ENCODE measurements around the gene TRAK1.

Gene TRAK1

DNA sequence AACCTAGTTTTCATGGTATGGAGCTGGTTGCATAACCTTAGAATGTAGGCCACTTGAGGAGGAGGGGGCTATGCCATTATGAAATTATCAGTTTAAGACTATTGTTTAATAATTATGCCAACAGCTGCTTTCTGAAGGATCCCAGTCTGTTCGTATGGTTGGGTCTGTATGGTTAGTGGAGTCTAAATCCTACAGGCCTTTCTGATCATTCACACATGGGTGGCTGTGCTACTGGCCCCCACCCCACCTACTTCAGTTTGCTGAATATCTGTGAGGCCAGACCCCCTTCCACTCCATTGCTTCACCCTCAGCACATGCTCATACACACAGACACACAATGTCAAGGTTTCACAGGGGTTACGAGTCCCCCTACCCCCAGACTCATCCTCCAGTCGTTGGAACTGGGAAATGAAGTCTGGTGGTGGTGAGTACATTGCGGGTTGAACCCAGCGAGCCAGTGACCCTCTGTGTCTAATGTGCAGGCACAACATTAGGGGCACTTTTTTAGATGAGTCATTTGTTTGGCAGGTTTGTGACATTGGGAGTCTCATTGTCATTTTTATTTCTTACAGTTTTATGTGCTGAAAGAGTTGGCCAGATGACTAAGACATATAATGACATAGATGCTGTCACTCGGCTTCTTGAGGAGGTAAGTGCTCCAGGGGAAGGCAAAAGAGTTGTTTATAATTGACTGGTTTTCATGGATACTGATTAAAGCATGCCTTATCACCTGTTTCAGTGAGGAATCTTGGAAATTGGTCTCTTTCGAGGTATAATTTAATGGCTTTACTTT, 85.3 kb downstream of the TRAK1 start:
- DNase-seq (ENCODE audit: low read depth, low spot score): no peak

DNA sequence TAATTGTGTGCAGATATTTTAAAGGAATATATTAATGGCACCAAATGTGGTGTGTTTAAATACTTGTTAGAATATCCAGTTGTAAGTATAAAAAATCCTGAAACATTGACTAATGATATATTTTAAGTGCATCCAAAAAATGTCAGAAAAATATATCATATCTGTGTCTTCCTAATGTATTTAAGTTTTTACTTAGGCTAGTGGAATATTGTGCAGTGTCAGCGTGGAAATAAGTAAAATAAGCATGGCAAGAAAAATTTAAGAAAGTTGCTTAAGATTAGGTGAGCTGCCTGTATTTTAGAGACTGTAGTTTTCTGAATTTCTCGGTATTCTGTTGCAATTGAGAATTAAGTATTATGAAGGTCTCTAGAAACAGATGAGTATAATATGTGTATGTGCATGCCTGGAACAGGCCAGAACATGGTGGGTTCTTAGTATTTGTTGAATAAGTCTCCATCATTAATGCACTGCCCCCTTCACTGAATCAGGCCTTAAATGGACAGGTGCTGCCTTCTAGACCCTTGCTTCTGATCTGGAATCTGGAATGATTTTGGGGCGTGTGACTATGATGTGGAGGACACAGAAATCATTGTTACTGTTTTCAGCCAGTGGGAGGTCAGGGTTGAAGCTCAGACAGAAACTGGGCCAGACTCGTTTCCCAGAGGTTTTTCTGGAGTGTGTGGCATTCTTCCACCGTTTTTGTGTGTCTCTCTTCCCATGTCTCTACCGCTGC, 86.1 kb downstream of the TRAK1 start:
- DNase-seq (ENCODE audit: low read depth, low spot score): no peak

GRCh38 chr3:42177801-42178150, 86.6 kb downstream of the TRAK1 start:
- no peak for DNase-seq (ENCODE audit: low read depth, low spot score)

- DNase-seq (ENCODE audit: low read depth, low spot score): no peak
Observed at GRCh38 chr3:42179110-42179725, 88.1 kb downstream of the TRAK1 start.

DNA sequence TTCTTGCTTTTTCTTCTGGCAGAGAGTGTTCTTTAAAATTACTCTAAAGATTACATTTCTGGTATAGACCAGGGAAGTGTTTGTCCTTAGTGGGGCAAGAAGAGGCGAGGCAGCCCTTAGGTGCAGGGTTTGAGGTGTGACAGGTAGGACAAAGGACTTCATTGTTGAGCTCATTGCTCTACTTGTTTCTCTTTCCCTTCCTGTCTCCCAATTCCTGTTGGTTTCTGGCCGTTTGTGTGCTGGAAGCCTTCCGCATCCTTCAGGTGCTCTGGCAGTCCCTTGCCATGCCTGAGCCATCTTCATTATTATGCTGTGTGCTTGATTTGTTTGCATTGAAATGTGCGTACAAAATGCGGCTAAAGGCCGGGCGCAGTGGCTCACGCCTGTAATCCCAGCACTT, 89.7 kb downstream of the TRAK1 start:
- DNase-seq (ENCODE audit: low read depth, low spot score): no peak

- DNase-seq (ENCODE audit: low read depth, low spot score): no peak
Observed at GRCh38 chr3:42182555-42182954, 91.4 kb downstream of the TRAK1 start.

DNA sequence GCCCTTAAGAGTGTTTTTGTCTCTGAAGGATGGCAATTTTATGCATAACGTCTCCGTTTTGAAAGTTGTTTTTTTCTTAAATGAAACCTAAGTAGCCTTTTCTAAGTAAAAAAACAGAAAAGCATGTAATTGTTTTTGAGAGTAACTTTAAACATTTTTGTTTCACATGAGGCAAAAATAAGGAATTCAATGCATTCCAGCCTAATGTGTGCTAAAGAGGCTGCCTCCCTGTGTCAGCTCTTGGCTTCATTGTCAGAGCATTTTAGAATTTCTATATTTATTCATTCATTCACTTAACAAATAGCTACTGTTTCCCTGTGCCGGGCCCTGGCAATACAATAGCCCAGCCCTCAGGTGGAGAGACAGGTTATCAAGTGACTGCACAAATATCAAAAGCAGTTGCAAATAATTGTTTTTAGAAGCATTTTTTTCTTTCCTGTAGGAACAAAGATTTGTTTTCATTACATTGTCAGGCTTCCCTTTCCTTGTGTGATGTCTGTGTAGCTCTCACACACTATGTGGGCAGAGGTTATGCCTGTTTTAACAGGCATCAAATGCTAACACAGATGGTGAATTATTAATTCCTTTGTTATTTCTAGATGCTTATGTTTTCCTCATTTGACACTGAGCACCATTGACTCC, 93.0 kb downstream of the TRAK1 start:
- DNase-seq (ENCODE audit: low read depth, low spot score): no peak

- DNase-seq (ENCODE audit: low read depth, low spot score): no peak
Observed at GRCh38 chr3:42184651-42185443, 93.7 kb downstream of the TRAK1 start.

DNA sequence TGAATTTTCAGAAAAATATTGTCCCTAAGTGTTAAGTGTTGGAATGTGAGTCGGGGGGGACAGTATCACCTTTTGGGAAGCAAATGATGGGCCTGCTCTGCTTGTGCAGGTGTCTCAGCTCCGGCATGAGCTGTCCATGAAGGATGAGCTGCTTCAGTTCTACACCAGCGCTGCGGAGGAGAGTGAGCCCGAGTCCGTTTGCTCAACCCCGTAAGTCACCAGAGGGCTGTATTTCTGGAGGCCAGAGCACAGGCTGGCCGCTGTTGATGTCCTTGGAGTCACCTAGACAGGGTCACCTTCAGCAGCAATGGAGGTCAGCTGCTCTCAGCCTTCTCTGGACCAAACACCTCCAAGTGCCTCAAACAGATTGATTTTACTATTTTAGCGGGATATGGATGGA, 96.8 kb downstream of the TRAK1 start:
- no peak for DNase-seq (ENCODE audit: low read depth, low spot score)

DNA sequence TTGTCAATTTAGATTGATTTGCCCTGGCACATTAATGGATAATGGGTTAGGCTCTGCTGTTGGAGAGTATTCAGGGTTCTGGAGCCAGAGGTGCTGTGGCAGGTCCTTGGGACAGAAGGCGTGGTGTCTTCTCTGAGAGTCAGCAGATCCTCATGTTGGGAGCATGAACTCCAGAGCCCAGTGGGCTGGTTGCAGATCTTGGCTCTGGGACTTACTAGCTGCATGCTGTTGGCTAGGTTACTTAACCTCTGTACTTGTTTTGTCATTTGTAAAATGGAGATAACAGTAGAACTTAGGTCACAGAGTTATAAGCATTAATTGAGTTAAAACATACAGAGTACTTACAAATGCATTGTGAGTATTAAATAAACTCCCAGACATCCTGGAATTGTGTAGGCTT, 97.2 kb downstream of the TRAK1 start:
- DNase-seq (ENCODE audit: low read depth, low spot score): no peak

DNA sequence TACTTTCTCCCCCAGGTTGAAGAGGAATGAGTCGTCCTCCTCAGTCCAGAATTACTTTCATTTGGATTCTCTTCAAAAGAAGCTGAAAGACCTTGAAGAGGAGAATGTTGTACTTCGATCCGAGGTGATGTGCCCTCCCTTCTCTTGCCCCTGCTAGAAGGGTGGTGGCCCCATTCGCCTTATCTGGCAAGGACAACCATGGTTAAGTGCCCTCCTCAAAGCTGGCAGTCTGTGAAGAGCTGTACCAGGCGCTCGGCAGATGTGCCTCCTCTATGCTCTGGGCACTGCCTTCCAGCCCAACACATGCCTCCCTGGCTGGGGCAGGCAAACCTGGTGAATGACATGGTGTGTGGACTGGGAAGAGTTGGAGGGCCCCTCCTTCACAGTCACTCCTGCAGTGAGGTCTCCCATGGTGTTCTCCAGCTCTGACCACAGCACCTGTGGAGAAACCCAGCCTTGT, 97.9 kb downstream of the TRAK1 start:
- DNase-seq (ENCODE audit: low read depth, low spot score): no peak

GRCh38 chr3:42189736-42190135, 98.6 kb downstream of the TRAK1 start:
- DNase-seq (ENCODE audit: low read depth, low spot score): no peak

DNA sequence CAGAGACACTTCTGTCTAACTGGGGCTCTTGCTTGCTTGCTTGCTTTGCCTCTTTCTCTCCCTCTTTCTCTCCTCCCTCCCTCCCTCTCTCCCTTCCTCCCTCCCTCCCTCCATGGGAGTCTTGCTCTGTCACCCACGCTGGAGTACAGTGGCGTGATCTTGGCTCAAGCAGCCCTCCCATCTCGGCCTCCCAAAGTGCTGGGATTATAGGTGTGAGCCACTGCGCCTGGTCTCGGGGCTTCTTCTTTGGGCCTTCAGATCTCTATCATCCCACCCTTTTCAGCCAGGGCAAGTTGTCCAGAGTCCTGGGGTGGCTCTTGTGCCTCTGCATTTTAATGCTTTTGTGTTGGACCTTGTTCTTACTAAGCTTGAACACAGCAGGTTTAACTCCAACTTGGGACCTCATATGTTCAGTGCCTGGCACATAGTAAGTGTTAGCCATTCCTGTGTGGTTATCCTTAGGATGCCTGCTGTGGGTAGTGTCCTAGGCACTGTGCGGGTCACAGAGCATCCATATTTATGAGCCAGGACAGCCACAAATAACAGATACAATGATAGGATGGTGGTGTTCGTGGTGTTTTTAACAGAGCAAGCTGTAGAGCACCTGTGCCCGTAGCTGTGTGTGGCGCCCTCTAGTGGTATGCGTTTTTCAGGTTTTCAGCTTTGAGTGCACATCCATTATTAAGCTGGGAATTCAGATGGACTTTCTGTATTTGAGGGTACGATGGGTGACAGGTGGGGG, 99.7 kb downstream of the TRAK1 start:
- peak; percentile 53 for DNase-seq (ENCODE audit: low read depth, low spot score)

DNA sequence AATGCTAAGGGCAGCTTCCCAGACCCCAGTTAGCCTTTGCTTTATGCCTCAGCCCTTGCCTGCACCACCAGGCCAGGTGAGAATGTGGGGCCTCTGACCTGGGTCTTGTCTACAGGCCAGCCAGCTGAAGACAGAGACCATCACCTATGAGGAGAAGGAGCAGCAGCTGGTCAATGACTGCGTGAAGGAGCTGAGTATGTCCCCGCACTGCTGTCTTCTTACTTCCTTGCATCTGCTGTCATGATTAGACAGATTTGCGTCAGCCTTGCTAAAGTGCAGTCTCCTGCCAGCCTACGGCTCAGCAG, 100.2 kb downstream of the TRAK1 start:
- no peak for DNase-seq (ENCODE audit: low read depth, low spot score)

- no peak for DNase-seq (ENCODE audit: low read depth, low spot score)
Observed at GRCh38 chr3:42192334-42193200, 101.4 kb downstream of the TRAK1 start.

DNA sequence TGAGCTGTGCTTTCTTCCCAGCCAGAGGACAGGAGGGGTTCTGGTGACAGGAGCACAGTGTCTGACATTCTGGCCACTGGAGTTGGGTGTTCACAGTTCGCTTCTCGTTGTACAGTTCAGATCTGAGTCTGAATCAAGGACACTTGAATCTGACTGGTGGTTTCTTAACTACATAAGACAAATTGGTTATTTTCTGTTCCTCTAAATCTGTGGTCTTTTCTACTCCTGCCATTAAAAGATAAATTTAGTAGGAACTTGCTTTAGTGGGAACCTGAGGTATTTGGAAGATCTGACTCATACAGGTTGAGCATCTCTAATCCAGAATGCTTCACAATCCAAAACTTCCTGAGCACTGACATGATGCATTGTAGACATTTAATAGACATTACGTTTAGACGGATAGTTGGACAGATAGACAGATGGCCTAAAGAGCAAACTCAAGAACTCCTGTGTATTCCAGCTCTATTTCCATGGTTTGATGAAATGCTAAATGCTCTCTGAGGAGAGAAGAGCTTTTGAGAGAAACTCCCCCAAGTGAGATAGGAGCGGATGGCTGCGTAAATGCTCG, 103.9 kb downstream of the TRAK1 start:
- DNase-seq (ENCODE audit: low read depth, low spot score): no peak

DNA sequence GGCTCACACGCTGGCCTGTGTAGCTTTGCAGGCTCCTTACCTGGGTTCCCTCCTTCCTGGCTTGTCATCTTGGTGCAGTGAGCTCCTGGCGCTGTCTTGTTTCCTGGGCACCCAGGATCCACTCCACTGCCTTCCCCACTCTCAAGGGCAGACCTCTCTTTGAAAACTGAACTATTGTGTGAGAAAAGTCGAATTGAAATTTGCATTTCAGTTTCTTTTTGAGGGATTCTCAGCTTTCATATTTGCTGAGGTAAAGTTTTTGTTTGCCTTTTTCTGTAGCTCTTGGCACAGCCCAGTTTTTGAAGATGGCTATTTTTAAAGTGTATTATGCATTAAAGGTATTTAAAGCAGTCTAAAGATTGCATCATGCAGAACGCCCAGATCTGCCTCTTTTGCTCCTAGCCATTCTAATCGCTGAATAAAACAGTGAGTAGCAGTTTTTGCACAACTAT, 104.7 kb downstream of the TRAK1 start:
- DNase-seq (ENCODE audit: low read depth, low spot score): no peak

DNA sequence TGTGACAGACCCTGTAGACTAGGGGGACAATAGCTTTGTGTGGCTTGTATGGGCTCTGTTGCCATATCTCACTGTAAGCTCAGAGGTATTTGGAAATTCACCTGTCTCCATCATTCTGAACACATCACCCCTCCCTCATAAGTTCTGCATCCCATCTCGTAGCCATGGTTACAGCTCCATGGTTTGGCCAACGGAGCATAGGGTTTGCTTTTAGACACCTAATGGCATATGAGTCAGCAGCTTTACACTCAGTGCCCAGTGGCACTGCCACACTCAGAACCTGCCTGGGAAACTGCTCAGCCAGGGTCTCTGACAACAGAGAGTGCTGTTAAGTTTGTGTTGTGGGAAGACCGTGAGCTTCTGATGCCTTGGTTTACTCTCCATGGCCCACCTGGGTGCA, 107.6 kb downstream of the TRAK1 start:
- no peak for DNase-seq (ENCODE audit: low read depth, low spot score)

GRCh38 chr3:42202217-42202865, 111.2 kb downstream of the TRAK1 start:
- DNase-seq (ENCODE audit: low read depth, low spot score): no peak
